ENCODE results near the gene ITPRID1. TPM values are rescaled to one million over a fixed set of nuclear protein-coding genes. Genes with fewer than 3 reads are reported as not detected.

ITPRID1 gene
- total RNA-seq, 1 experiment from 2014 or later: not detected

DNA sequence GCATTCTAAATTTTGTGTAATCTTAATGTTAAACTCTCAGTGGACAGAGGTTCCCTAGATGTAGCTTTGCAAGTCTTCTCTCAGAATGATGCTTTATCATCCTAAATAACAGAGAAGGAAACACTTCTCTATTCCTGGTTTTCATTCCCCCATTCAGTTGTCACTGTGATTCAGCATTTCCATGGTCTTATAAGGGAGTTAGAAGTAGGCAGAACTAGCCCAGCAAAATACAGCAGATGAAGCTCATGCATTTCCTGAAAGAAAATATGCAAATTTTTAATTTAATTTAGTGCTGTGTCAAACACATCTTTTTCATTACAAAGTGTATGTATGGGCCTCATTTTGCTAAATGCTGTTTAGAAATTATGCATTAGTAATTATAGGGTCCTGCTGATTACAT, 70.1 kb downstream of the ITPRID1 start:
- no peak overlapping the region for H3K27ac ChIP-seq (ENCODE audit: low read length)
- DNase-seq (no peak), ATAC-seq (no peak)
- no peaks in the 10 kb centered on the region for H3K9me3 ChIP-seq (ENCODE audit: low read length)
- no peaks in the 10 kb centered on the region for H3K36me3 ChIP-seq (ENCODE audit: low read depth, low read length)
- H3K4me3 ChIP-seq (ENCODE audit: low read length): no peak overlapping the region
- no TSS peak for BruUV-seq (replicated peaks)
- H3K9ac ChIP-seq (ENCODE audit: low read length): no peak overlapping the region
- H2AFZ ChIP-seq (ENCODE audit: low read length): no peak overlapping the region
- intact Hi-C loops (cut with micrococcal nuclease): no loop called here
- POLR2A ChIA-PET (ENCODE audit: unreplicated experiment): no interaction called here
- H3K9me2 ChIP-seq (replicated peaks; ENCODE audit: low read length): no peaks in the 10 kb centered on the region
- TF ChIP-seq, protein P1, sequence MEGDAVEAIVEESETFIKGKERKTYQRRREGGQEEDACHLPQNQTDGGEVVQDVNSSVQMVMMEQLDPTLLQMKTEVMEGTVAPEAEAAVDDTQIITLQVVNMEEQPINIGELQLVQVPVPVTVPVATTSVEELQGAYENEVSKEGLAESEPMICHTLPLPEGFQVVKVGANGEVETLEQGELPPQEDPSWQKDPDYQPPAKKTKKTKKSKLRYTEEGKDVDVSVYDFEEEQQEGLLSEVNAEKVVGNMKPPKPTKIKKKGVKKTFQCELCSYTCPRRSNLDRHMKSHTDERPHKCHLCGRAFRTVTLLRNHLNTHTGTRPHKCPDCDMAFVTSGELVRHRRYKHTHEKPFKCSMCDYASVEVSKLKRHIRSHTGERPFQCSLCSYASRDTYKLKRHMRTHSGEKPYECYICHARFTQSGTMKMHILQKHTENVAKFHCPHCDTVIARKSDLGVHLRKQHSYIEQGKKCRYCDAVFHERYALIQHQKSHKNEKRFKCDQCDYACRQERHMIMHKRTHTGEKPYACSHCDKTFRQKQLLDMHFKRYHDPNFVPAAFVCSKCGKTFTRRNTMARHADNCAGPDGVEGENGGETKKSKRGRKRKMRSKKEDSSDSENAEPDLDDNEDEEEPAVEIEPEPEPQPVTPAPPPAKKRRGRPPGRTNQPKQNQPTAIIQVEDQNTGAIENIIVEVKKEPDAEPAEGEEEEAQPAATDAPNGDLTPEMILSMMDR (conservative IDR thresholded peaks at IDR 0.05; ENCODE audit: low read depth, low read length): no peak
- TF ChIP-seq EZH2phosphoT487 (IDR thresholded peaks at IDR 0.05; ENCODE audit: borderline replicate concordance, low read length): no peak
- peaks cover 52% of the 10 kb centered on the region for H3K27me3 ChIP-seq (ENCODE audit: low read length)
- CTCF ChIA-PET: no interaction called here
- no peaks in the 10 kb centered on the region for H3K79me2 ChIP-seq (ENCODE audit: low read length)
- H3K4me2 ChIP-seq (ENCODE audit: low read length): no peak overlapping the region
- H3F3A ChIP-seq (ENCODE audit: low read length, unreplicated experiment): no peaks in the 10 kb centered on the region
- H3K4me1 ChIP-seq (ENCODE audit: insufficient read depth, low read length): no peaks in the 10 kb centered on the region
- H4K20me1 ChIP-seq (ENCODE audit: low read length): no peaks in the 10 kb centered on the region

DNA sequence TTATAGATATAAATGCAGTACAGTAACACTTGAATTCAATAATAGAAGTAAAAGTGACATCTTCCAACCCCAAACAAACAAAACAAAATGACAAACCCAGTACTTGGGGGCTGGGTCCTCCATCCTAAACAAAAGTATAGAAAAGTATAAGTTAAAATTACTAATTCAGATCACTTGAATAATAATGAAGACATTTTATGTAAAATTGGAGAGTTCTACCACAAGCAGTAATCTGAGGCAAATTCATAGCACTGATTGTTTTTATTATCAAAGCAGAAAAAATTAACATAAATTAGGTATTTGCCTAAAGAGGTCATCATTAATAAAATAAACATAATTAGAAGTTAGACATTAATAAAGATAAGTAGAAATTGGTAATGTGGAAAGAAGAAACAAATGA, 81.5 kb downstream of the ITPRID1 start:
- no TSS peak for BruUV-seq (replicated peaks)
- H3K4me1 ChIP-seq (ENCODE audit: insufficient read depth, low read length): no peaks in the 10 kb centered on the region
- no peak overlapping the region for H3K4me2 ChIP-seq (ENCODE audit: low read length)
- no peaks in the 10 kb centered on the region for H3K79me2 ChIP-seq (ENCODE audit: low read length)
- ChIA-PET CTCF (no interaction called here), POLR2A (ENCODE audit: unreplicated experiment) (no interaction called here)
- H3F3A ChIP-seq (ENCODE audit: low read length, unreplicated experiment): no peaks in the 10 kb centered on the region
- H3K9me3 ChIP-seq (ENCODE audit: low read length): peaks cover 5% of the 10 kb centered on the region; the same call in 1 of the 2 replicates
- peaks cover 42% of the 10 kb centered on the region for H3K27me3 ChIP-seq (ENCODE audit: low read length)
- TF ChIP-seq, protein P1 (conservative IDR thresholded peaks at IDR 0.05; ENCODE audit: low read depth, low read length): no peak
- TF ChIP-seq EZH2 (IDR thresholded peaks at IDR 0.05; ENCODE audit: low read length, unreplicated experiment) (no peak), EZH2phosphoT487 (IDR thresholded peaks at IDR 0.05; ENCODE audit: borderline replicate concordance, low read length) (no peak)
- H3K36me3 ChIP-seq (ENCODE audit: low read depth, low read length): no peaks in the 10 kb centered on the region
- no peak overlapping the region for H3K4me3 ChIP-seq (ENCODE audit: low read length)
- intact Hi-C loops (cut with micrococcal nuclease): no loop called here
- H2AFZ ChIP-seq (ENCODE audit: low read length): no peak overlapping the region
- H3K9me2 ChIP-seq (replicated peaks; ENCODE audit: low read length): no peaks in the 10 kb centered on the region
- ATAC-seq: no peak
- H3K27ac ChIP-seq (ENCODE audit: low read length): no peak overlapping the region
- no peak overlapping the region for H3K9ac ChIP-seq (ENCODE audit: low read length)
- H4K20me1 ChIP-seq (ENCODE audit: low read length): no peaks in the 10 kb centered on the region
- DNase-seq: no peak

DNA sequence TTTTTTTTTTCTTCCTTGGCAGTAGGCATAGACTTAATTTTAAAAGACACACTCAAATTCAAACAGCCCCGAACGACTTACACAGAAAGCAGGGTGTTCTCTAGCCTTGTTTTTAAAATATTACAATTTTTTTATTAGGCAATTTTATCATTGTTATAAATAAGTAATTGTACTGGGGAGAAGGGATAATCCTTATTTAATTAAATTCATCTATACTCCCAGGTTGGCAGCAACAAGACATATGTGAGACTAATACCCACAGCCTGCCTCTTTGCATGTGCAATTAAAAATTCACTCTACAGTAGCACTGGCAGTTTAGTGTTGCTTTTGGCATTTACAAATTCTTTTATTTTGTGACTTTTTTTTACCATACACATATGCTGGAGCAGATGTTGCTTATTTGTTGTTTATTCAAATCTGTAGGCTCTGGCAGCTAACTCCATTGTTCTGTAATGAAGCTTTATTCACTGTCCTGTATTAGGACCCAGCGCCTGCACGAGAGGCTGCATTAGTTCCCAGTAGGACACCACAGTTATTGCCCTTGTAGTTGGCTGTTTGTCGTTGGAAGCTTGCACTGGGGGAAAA, 88.2 kb downstream of the ITPRID1 start:
- Histone ChIP-seq H3K36me3 (ENCODE audit: low read depth, low read length) (no peaks in the 10 kb centered on the region), H3K9ac (ENCODE audit: low read length) (no peak overlapping the region), H2AFZ (ENCODE audit: low read length) (no peak overlapping the region), H3K4me3 (ENCODE audit: low read length) (no peak overlapping the region), H4K20me1 (ENCODE audit: low read length) (no peaks in the 10 kb centered on the region), H3F3A (ENCODE audit: low read length, unreplicated experiment) (no peaks in the 10 kb centered on the region), H3K9me3 (ENCODE audit: low read length) (no peaks in the 10 kb centered on the region), H3K27me3 (ENCODE audit: low read length) (peaks cover 93% of the 10 kb centered on the region), H3K4me2 (ENCODE audit: low read length) (no peak overlapping the region), H3K4me1 (ENCODE audit: insufficient read depth, low read length) (no peaks in the 10 kb centered on the region), H3K79me2 (ENCODE audit: low read length) (no peaks in the 10 kb centered on the region), H3K9me2 (replicated peaks; ENCODE audit: low read length) (no peaks in the 10 kb centered on the region), H3K27ac (ENCODE audit: low read length) (no peak overlapping the region)
- CTCF ChIA-PET: no interaction called here
- intact Hi-C loops (cut with micrococcal nuclease): no loop called here
- TF ChIP-seq, protein P1 (conservative IDR thresholded peaks at IDR 0.05; ENCODE audit: low read depth, low read length): no peak
- TF ChIP-seq EZH2 (IDR thresholded peaks at IDR 0.05; ENCODE audit: low read length, unreplicated experiment) (no peak), EZH2phosphoT487 (IDR thresholded peaks at IDR 0.05; ENCODE audit: borderline replicate concordance, low read length) (no peak)
- no peak for DNase-seq
- POLR2A ChIA-PET (ENCODE audit: unreplicated experiment): no interaction called here
- no TSS peak for BruUV-seq (replicated peaks)
- no peak for ATAC-seq
